Lower lobe of right lung (tissue), 2 donors: ENCODE measurements around the gene CEP164. TPM values are rescaled to one million over a fixed set of nuclear protein-coding genes. Genes with fewer than 3 reads are reported as not detected.

ENCODE experiments used
- ATAC-seq, 2 donors: fragments of 200-7000 bp; cut with Tn5 transposase; one replicate each; pipeline ENCODE4 v1.9.1; 2020 to 2022; ENCODE audit warnings: mild to moderate bottlenecking in 2 of 2, moderate library complexity in 2 of 2
- DNase-seq: peaks from one replicate; pipeline ENCODE4 v3.0.0-alpha.2; 2020
- H3K27ac ChIP-seq: fragments of 200-600 bp; one replicate; pipeline ENCODE4 v1.8.0; 2022
- H3K27me3 ChIP-seq: fragments of 200-600 bp; one replicate; pipeline ENCODE4 v1.8.0; 2022; ENCODE audit warnings: low read depth
- H3K36me3 ChIP-seq: fragments of 200-600 bp; one replicate; pipeline ENCODE4 v1.8.0; 2022; ENCODE audit warnings: mild to moderate bottlenecking
- H3K4me1 ChIP-seq: fragments of 200-600 bp; one replicate; pipeline ENCODE4 v1.8.0; 2022
- H3K4me3 ChIP-seq: fragments of 200-600 bp; one replicate; pipeline ENCODE4 v1.8.0; 2022; ENCODE audit warnings: mild to moderate bottlenecking
- H3K9me3 ChIP-seq: fragments of 200-600 bp; one replicate; pipeline ENCODE4 v1.8.0; 2022
- CTCF ChIP-seq: fragments of 200-600 bp; IDR thresholded peaks from one replicate; pipeline ENCODE4 v1.8.0; 2022; ENCODE audit warnings: antibody characterized with exemption, mild to moderate bottlenecking
- intact Hi-C: fragments of 100-400 bp; cut with DNase I; formaldehyde crosslinking; loops from one replicate; pipeline ENCODE4 v1.11.0; 2022
- total RNA-seq: library from RNA; stranded (reverse); fragmentation: NEBNext Ultra II Directional; extraction: Animal tissue kit (Norgen Biotek cat#: 25700); gene quantifications from one replicate; pipeline ENCODE4 v1.2.1, GENCODE V29; 2021
- donor health status: DM: no; HTN: yes; CAD: no; lungs with severe emphysema.

Gene CEP164
- total RNA-seq, 1 donor from 2014 or later: 27.3 TPM

DNA sequence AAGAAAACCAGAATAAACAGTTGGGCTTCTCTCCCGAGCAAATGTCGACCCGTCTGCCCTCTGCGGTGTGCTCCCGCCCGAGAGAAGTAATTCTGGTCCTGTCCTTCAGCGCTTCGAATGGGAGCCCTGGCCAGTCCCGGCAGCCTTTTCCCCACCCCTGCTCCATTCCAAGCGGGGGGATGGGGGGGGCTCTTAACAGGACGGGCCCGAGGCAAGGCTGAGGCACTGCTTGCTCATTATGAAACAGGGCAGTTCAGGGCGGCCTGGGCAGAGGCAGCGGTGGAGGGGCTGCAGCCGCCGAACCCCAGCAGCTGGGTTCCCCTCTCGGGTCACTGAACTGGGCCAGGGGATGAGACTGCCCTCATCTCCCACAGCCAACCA is 27.4 kb upstream of the CEP164 start:
- intact Hi-C loops: no loop called here
- Histone ChIP-seq H3K36me3 (peaks cover 3% of the 10 kb centered on the region), H3K9me3 (no peaks in the 10 kb centered on the region), H3K27ac (no peak overlapping the region), H3K4me3 (peak overlapping the region; percentile 17), H3K27me3 (no peaks in the 10 kb centered on the region), H3K4me1 (peaks cover 9% of the 10 kb centered on the region)
- ATAC-seq (peak; percentile 71 to 74), DNase-seq (no peak)
- no peak for TF ChIP-seq CTCF

DNA sequence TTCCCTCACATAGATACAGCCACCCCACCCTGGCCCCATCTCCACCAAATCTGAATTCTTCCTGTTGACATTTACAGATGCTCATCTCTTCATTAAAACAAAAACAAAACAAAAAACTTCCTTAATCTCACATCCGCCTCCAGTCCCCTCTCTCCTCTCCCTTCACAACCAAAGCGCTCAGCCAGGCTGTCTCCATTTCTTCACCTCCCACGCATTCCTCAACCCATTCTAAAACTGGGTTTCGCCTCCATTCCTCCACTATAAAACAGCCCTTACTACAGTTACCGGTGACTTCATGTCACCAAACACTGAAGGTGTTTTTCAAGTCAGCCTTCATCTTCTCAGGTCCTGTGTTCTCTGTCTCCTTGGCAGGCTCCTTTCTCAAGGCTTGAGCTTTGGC is 26.9 kb upstream of the CEP164 start:
- H3K4me1 ChIP-seq: peaks cover 9% of the 10 kb centered on the region
- no peak for TF ChIP-seq CTCF
- DNase-seq (no peak), ATAC-seq (no peak)
- no peaks in the 10 kb centered on the region for H3K9me3 ChIP-seq
- intact Hi-C loops: no loop called here
- H3K4me3 ChIP-seq: peak overlapping the region; percentile 17
- no peaks in the 10 kb centered on the region for H3K27me3 ChIP-seq
- no peaks in the 10 kb centered on the region for H3K36me3 ChIP-seq
- H3K27ac ChIP-seq: no peak overlapping the region

DNA sequence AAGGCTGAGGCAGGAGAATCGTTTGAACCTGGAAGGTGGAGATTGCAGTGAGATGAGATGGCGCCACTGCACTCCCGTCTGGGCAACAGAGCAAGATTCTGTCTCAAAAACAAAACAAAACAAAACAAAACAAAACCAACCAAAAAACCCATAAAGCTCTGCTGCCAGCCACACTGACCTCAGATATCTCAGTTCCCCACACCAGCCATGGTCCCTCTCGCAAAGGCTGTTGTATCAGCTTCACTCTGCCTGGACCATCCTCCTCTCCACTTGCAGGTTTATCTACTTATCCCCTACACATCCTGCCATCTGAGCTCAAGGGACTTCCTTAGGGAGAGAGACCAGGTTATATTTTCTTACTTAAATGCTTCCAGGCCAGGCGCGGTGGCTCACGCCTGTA is 25.4 kb upstream of the CEP164 start:
- Histone ChIP-seq H3K4me1 (peaks cover 9% of the 10 kb centered on the region), H3K27me3 (no peaks in the 10 kb centered on the region), H3K9me3 (no peaks in the 10 kb centered on the region), H3K4me3 (no peak overlapping the region), H3K36me3 (no peaks in the 10 kb centered on the region), H3K27ac (no peak overlapping the region)
- DNase-seq (no peak), ATAC-seq (no peak)
- intact Hi-C loops: no loop called here
- TF ChIP-seq CTCF: no peak

GRCh38 chr11:117303101-117303500 is 24.6 kb upstream of the CEP164 start:
- Histone ChIP-seq H3K4me1 (peaks cover 9% of the 10 kb centered on the region), H3K27ac (no peak overlapping the region), H3K36me3 (no peaks in the 10 kb centered on the region), H3K27me3 (no peaks in the 10 kb centered on the region), H3K4me3 (no peak overlapping the region), H3K9me3 (no peaks in the 10 kb centered on the region)
- ATAC-seq (no peak), DNase-seq (no peak)
- TF ChIP-seq CTCF: no peak
- intact Hi-C loops: no loop called here

GRCh38 chr11:117303646-117304315 is 23.9 kb upstream of the CEP164 start:
- no peak overlapping the region for H3K4me3 ChIP-seq
- H3K9me3 ChIP-seq: no peaks in the 10 kb centered on the region
- no peaks in the 10 kb centered on the region for H3K27me3 ChIP-seq
- peaks cover 9% of the 10 kb centered on the region for H3K4me1 ChIP-seq
- ATAC-seq (no peak), DNase-seq (no peak)
- TF ChIP-seq CTCF: no peak
- intact Hi-C loops: no loop called here
- no peak overlapping the region for H3K27ac ChIP-seq
- H3K36me3 ChIP-seq: no peaks in the 10 kb centered on the region
